HEK293T (cell line): Measurements from ENCODE around the gene SLC29A1.

ENCODE experiments used
- CTBP1 ChIP-seq: fragments of 450-650 bp; IDR thresholded peaks from 2 replicates; pipeline ENCODE4 v1.6.1; 2016; ENCODE audit warnings: borderline replicate concordance
- ELF4 ChIP-seq: fragments of 450-650 bp; IDR thresholded peaks from 2 replicates; pipeline ENCODE4 v1.6.1; 2017; ENCODE audit warnings: antibody characterized with exemption
- FOXA1 ChIP-seq: fragments of 450-650 bp; IDR thresholded peaks from 2 replicates; pipeline ENCODE4 v1.6.1; 2016; ENCODE audit warnings: mild to moderate bottlenecking
- FOXM1 ChIP-seq: fragments of 450-650 bp; IDR thresholded peaks from 2 replicates; pipeline ENCODE4 v1.6.1; 2017; ENCODE audit warnings: mild to moderate bottlenecking, borderline replicate concordance
- HDGF ChIP-seq: fragments of 450-650 bp; IDR thresholded peaks from 2 replicates; pipeline ENCODE4 v1.6.1; 2017; ENCODE audit warnings: antibody characterized with exemption, borderline replicate concordance
- SP1 ChIP-seq: fragments of 450-650 bp; IDR thresholded peaks from 2 replicates; pipeline ENCODE4 v1.6.1; 2017
- TARDBP ChIP-seq: fragments of 450-650 bp; IDR thresholded peaks from 2 replicates; pipeline ENCODE4 v1.6.1; 2016
- ZNF384 ChIP-seq: fragments of 450-650 bp; IDR thresholded peaks from 2 replicates; pipeline ENCODE4 v1.6.1; 2016

- TF ChIP-seq ELF4 (no peak), TARDBP (no peak), FOXA1 (no peak), HDGF (no peak), ZNF384 (no peak), SP1 (no peak), CTBP1 (no peak), FOXM1 (no peak)
Observed at GRCh38 chr6:44221291-44221960, 2.0 kb upstream of the SLC29A1 start.
